AG04450 (cell line): ENCODE data around the gene GALNT5. TPM values are rescaled to one million over a fixed set of nuclear protein-coding genes. Genes with fewer than 3 reads are reported as not detected.

ENCODE experiments used
- CTCF ChIA-PET: fragments of 300-600, 350-600 bp; formaldehyde crosslinking; extraction: SDS; loops from one replicate; lab custom pipeline; 2022; ENCODE audit warnings: antibody characterized with exemption, inconsistent platforms; lab: Charles Lee
- POLR2A ChIA-PET: fragments of 350-600 bp; formaldehyde crosslinking; extraction: SDS; loops from one replicate; lab custom pipeline; 2021; ENCODE audit warnings: antibody characterized with exemption, inconsistent platforms; lab: Yijun Ruan, JAX
- DNase-seq: peaks from one replicate; pipeline ENCODE4 v3.0.0-alpha.2; 2011; ENCODE audit warnings: low read depth, low spot score
- H3K27ac ChIP-seq: one replicate; pipeline ENCODE4 v1.5.1; 2012; ENCODE audit warnings: low read depth, low read length, control low read depth
- H3K27me3 ChIP-seq: one replicate; pipeline ENCODE4 v1.6.0; 2012; ENCODE audit warnings: low read length; ENCODE audit not compliant: control insufficient read depth, insufficient read depth
- H3K4me3 ChIP-seq: 2 replicates; pipeline ENCODE4 v1.5.1; 2011; ENCODE audit warnings: mild to moderate bottlenecking, low read depth, low read length, control low read depth
- H3K9me3 ChIP-seq: 2 replicates; pipeline ENCODE4 v1.5.1; 2012; ENCODE audit warnings: low read length; ENCODE audit not compliant: control insufficient read depth, insufficient read depth
- polyA plus RNA-seq: library from polyadenylated mRNA; depleted of rRNA; stranded (reverse); fragments of >200 nt; gene quantifications from 2 replicates; pipeline ENCODE4 v1.2.3, GENCODE V29; 2011; rRNA removed
- TF ChIP-seq, protein P1 (sequence below): IDR thresholded peaks from 2 replicates; pipeline ENCODE4 v1.5.1; 2011; ENCODE audit warnings: low read depth, low read length, control low read depth, inconsistent platforms

Gene GALNT5
- polyA plus RNA-seq, 1 experiment, result 55.0 TPM

DNA sequence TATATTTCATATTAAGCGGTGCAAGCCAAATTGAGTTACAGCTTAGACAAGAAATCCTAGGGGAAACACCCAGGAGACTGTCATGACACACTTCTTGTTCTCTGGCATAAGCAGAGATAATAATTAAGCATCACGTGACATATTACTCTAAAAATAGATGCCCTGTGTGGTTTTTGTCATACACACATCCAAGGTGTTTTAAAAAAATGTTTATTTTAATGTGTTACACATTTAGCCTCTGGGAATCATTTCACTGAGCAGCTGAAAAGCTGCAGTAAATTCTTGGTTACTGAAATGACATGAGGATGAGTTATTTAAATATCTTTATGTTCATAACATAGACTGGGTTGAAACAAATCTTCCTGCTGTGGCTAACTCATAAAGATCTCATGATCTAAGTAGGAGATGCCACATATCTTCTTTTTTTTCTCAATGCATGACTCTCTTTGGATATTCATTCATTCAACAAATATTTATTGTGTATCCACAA is 106.2 kb downstream of the GALNT5 start:
- no peaks in the 10 kb centered on the region for H3K27me3 ChIP-seq
- H3K9me3 ChIP-seq, result no peaks in the 10 kb centered on the region
- ChIA-PET CTCF (interaction anchor here (0.7 kb wide), 1 partner anchor 27 kb away, joined by 3 read pairs; no protein-coding TSS in a partner anchor), POLR2A (no interaction called here)
- H3K4me3 ChIP-seq, result no peak overlapping the region
- DNase-seq, result no peak
- no peak overlapping the region for H3K27ac ChIP-seq
- TF ChIP-seq, protein P1, sequence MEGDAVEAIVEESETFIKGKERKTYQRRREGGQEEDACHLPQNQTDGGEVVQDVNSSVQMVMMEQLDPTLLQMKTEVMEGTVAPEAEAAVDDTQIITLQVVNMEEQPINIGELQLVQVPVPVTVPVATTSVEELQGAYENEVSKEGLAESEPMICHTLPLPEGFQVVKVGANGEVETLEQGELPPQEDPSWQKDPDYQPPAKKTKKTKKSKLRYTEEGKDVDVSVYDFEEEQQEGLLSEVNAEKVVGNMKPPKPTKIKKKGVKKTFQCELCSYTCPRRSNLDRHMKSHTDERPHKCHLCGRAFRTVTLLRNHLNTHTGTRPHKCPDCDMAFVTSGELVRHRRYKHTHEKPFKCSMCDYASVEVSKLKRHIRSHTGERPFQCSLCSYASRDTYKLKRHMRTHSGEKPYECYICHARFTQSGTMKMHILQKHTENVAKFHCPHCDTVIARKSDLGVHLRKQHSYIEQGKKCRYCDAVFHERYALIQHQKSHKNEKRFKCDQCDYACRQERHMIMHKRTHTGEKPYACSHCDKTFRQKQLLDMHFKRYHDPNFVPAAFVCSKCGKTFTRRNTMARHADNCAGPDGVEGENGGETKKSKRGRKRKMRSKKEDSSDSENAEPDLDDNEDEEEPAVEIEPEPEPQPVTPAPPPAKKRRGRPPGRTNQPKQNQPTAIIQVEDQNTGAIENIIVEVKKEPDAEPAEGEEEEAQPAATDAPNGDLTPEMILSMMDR, result no peak

Other genes starting within 250 kb of the GALNT5 start
- not detected in 2 replicates for gene ERMN, start 68.1 kb downstream of the GALNT5 start, polyA plus RNA-seq
- gene CYTIP, start 186.4 kb downstream of the GALNT5 start, polyA plus RNA-seq, result not detected in 2 replicates